HepG2 (cell line): ENCODE results near the gene LRRC45. TPM values are rescaled to one million over a fixed set of nuclear protein-coding genes. Genes with fewer than 3 reads are reported as not detected.

ENCODE experiments used
- ATAC-seq: fragments of 200-7000 bp; cut with Tn5 transposase; 3 replicates; pipeline ENCODE4 v1.9.1; 2020; ENCODE audit warnings: mild to moderate bottlenecking, moderate library complexity
- BruUV-seq: library from RNA; stranded (reverse); fragments of 400-500 nt; replicated peaks from 2 replicates; lab custom pipeline; 2021; lab: Mats Ljungman, UMichigan
- CTCF ChIA-PET: fragments of 300-600 bp; formaldehyde crosslinking; extraction: SDS; loops from one replicate; lab custom pipeline; 2021; ENCODE audit warnings: low total read pairs, inconsistent platforms, low intra/inter-chr PET ratio; lab: Yijun Ruan, JAX
- POLR2A ChIA-PET: fragments of 350-600 bp; sonication (Branson Sonifier 250); formaldehyde crosslinking; loops from one replicate; lab custom pipeline; 2020; ENCODE audit warnings: antibody characterized with exemption, inconsistent platforms; lab: Yijun Ruan, JAX
- DNase-seq: peaks from one replicate; pipeline ENCODE4 v3.0.0-alpha.2; 2015; ENCODE audit warnings: low spot score
- FAIRE-seq: peaks from 3 replicates; lab custom pipeline; 2011; peaks lifted over from hg19 to GRCh38; lab: Jason Lieb, UNC
- H2AFZ ChIP-seq: one replicate; pipeline ENCODE4 v1.6.1; 2011; ENCODE audit warnings: low read length, inconsistent platforms
- H3K27ac ChIP-seq: fragments of 300-600 bp; 3 replicates; pipeline ENCODE4 v1.8.0; 2011; ENCODE audit warnings: mixed run types, mild to moderate bottlenecking, mixed read lengths, low read length, inconsistent platforms; ENCODE audit not compliant: insufficient read depth; ENCODE audit errors: extremely low read length
- H3K27me3 ChIP-seq, 2 experiments: fragments of 200-600 bp in 1 of 2; 2 replicates in 1 of 2; 3 replicates in 1 of 2; pipeline versions ENCODE4 v1.6.0 to v1.8.0; 2011; ENCODE audit warnings: low read length in 2 of 2, mild to moderate bottlenecking in 2 of 2, moderate library complexity in 2 of 2, inconsistent platforms in 1 of 2; ENCODE audit not compliant: insufficient read depth in 2 of 2, control insufficient read depth in 1 of 2
- H3K36me3 ChIP-seq, 2 experiments: fragments of 200-600 bp in 1 of 2; replicated peaks in 1 of 2; 2 replicates in 1 of 2; 3 replicates in 1 of 2; pipeline versions ENCODE4 v1.5.1 to v1.8.0; 2011; ENCODE audit warnings: low read length in 2 of 2, inconsistent platforms in 1 of 2; ENCODE audit not compliant: insufficient read depth in 2 of 2, control insufficient read depth in 1 of 2
- H3K4me1 ChIP-seq: 2 replicates; pipeline ENCODE4 v1.5.1; 2012; ENCODE audit warnings: low read length, inconsistent platforms; ENCODE audit not compliant: insufficient read depth
- H3K4me2 ChIP-seq: 2 replicates; pipeline ENCODE4 v1.6.0; 2011; ENCODE audit warnings: low read depth, low read length, inconsistent platforms
- H3K4me3 ChIP-seq, 3 experiments: fragments of 200-600 bp in 1 of 3; sonication (generic), shearing (Covaris generic) in 1 of 3; replicated peaks in 1 of 3; 2 replicates each; pipeline ENCODE4 v1.5.1; 2011 to 2016; ENCODE audit warnings: low read length in 3 of 3, inconsistent platforms in 2 of 3, low read depth in 2 of 3, mild to moderate bottlenecking in 2 of 3, control low read depth in 1 of 3, mixed read lengths in 1 of 3; ENCODE audit not compliant: insufficient read depth in 1 of 3
- H3K79me2 ChIP-seq: one replicate; pipeline ENCODE4 v1.6.1; 2011; ENCODE audit warnings: low read length, inconsistent platforms; ENCODE audit not compliant: insufficient read depth
- H3K9ac ChIP-seq: 2 replicates; pipeline ENCODE4 v1.6.0; 2011; ENCODE audit warnings: mild to moderate bottlenecking, low read depth, low read length, inconsistent platforms; ENCODE audit not compliant: insufficient read depth
- H3K9me3 ChIP-seq: 2 replicates; pipeline ENCODE4 v1.5.1; 2012; ENCODE audit warnings: mild to moderate bottlenecking, low read length
- H4K20me1 ChIP-seq: 2 replicates; pipeline ENCODE4 v1.6.0; 2011; ENCODE audit warnings: inconsistent platforms, mild to moderate bottlenecking, low read length, moderate library complexity; ENCODE audit not compliant: insufficient read depth
- BCL3 ChIP-seq: sonication (generic); formaldehyde crosslinking; IDR thresholded peaks from 2 replicates; pipeline ENCODE4 v1.5.1; 2020; ENCODE audit warnings: mild to moderate bottlenecking, missing genetic modification reagents, moderate library complexity
- DBP ChIP-seq: sonication (generic); formaldehyde crosslinking; IDR thresholded peaks from 2 replicates; pipeline ENCODE4 v1.4.0; 2020; ENCODE audit warnings: missing genetic modification reagents; ENCODE audit errors: not compliant biosample characterization
- ETV5 ChIP-seq: IDR thresholded peaks from 2 replicates; pipeline ENCODE4 v1.6.1; 2018; ENCODE audit warnings: missing biosample characterization, missing genetic modification reagents, inconsistent platforms, borderline replicate concordance
- FIP1L1 ChIP-seq: fragments of 200-400 bp; formaldehyde crosslinking; IDR thresholded peaks from 2 replicates; pipeline ENCODE4 v1.6.1; 2018; ENCODE audit warnings: low read depth, mild to moderate bottlenecking, low read length, moderate library complexity, borderline replicate concordance; ENCODE audit not compliant: insufficient read depth
- FOSL2 ChIP-seq: sonication (generic); formaldehyde crosslinking; IDR thresholded peaks from 2 replicates; pipeline ENCODE4 v1.4.0; 2020; ENCODE audit warnings: missing genetic modification reagents
- FOXO1 ChIP-seq: sonication (generic); formaldehyde crosslinking; IDR thresholded peaks from 2 replicates; pipeline ENCODE4 v1.4.0; 2020; ENCODE audit warnings: missing genetic modification reagents
- JUN ChIP-seq: sonication (generic); formaldehyde crosslinking; IDR thresholded peaks from 2 replicates; pipeline ENCODE4 v1.4.0; 2020; ENCODE audit warnings: mild to moderate bottlenecking, missing genetic modification reagents
- MAFK ChIP-seq, 2 experiments: IDR thresholded peaks in 1 of 2; conservative IDR thresholded peaks in 1 of 2; 2 replicates each; pipeline ENCODE4 v1.6.1; 2011; ENCODE audit warnings: improper control_type of control experiment in 2 of 2, low read length in 2 of 2
- NFIB ChIP-seq: sonication (generic); formaldehyde crosslinking; IDR thresholded peaks from 2 replicates; pipeline ENCODE4 v1.9.0; 2021; ENCODE audit warnings: missing genetic modification reagents, mild to moderate bottlenecking, borderline replicate concordance
- REL ChIP-seq: sonication (generic); formaldehyde crosslinking; conservative IDR thresholded peaks from 2 replicates; pipeline ENCODE4 v1.8.0; 2022; ENCODE audit warnings: mild to moderate bottlenecking, missing genetic modification reagents, moderate library complexity
- SETDB1 ChIP-seq: sonication (generic); formaldehyde crosslinking; IDR thresholded peaks from 2 replicates; pipeline ENCODE4 v1.5.1; 2020; ENCODE audit warnings: missing genetic modification reagents, mild to moderate bottlenecking, borderline replicate concordance
- ZBTB26 ChIP-seq: IDR thresholded peaks from 2 replicates; pipeline ENCODE4 v1.6.1; 2016; ENCODE audit warnings: missing compliant biosample characterization, missing genetic modification reagents, borderline replicate concordance
- ZFYVE20 ChIP-seq: sonication (generic); formaldehyde crosslinking; IDR thresholded peaks from 2 replicates; pipeline ENCODE4 v1.8.0; 2023; ENCODE audit warnings: low read depth, mild to moderate bottlenecking, moderate library complexity, missing genetic modification reagents, borderline replicate concordance
- ZHX1 ChIP-seq: sonication (generic); formaldehyde crosslinking; IDR thresholded peaks from 2 replicates; pipeline ENCODE4 v1.8.1; 2022; ENCODE audit warnings: low read depth, mild to moderate bottlenecking, missing genetic modification reagents
- ZNF143 ChIP-seq: sonication (generic); formaldehyde crosslinking; IDR thresholded peaks from 2 replicates; pipeline ENCODE4 v1.4.0; 2020; ENCODE audit warnings: missing genetic modification reagents
- ZNF44 ChIP-seq: sonication (generic); formaldehyde crosslinking; IDR thresholded peaks from 2 replicates; pipeline ENCODE4 v1.5.1; 2020; ENCODE audit warnings: mild to moderate bottlenecking, missing genetic modification reagents
- ZNF572 ChIP-seq: sonication (generic); formaldehyde crosslinking; IDR thresholded peaks from 2 replicates; pipeline ENCODE4 v1.5.1; 2020; ENCODE audit warnings: mild to moderate bottlenecking, missing genetic modification reagents
- WGBS: methylation state at CpG from one replicate; pipeline ENCODE4 v1.1.6; 2017; ENCODE audit warnings: low lambda C conversion rate; 5-methylcytosine and 5-hydroxymethylcytosine counted together
- in situ Hi-C: cut with HindIII; loops from 2 replicates; pipeline ENCODE4 v1.10.0; 2017; ENCODE audit warnings: low pct_unique_long_range_greater_than_20kb; ENCODE audit not compliant: extremely low pct_ligation_motif_present
- intact Hi-C: fragments of 100-400 bp; cut with micrococcal nuclease; formaldehyde crosslinking; loops from one replicate; pipeline ENCODE4 v1.10.0; 2022; ENCODE audit not compliant: unreplicated experiment
- polyA plus RNA-seq, 8 experiments: library from polyadenylated mRNA; depleted of rRNA in 3 of 8; stranded (reverse) in 7 of 8; unstranded in 1 of 8; fragments of >200 nt; fragmentation: Illumina TruSeq in 4 of 8; extraction: Trizol in 4 of 8; gene quantifications; 2 replicates each; pipeline versions ENCODE4 v1.2.1 to v1.2.3, GENCODE V29; 2011 to 2016; ENCODE audit warnings: low read depth in 4 of 8, missing spikeins in 1 of 8, mixed read lengths in 1 of 8; ENCODE audit not compliant: insufficient read depth in 1 of 8
- total RNA-seq, 5 experiments: library from RNA; depleted of rRNA; stranded (reverse); fragments of >200 nt; fragmentation: Illumina TruSeq; extraction: Trizol; gene quantifications; 2 replicates each; pipeline ENCODE4 v1.2.3, GENCODE V29; 2016; ENCODE audit warnings: low read depth in 1 of 5

LRRC45 gene
- total and polyA plus RNA-seq, 2 of the 13 experiments (the other 11 are each of a cell fraction or from before 2014, with no cell fraction given), result 11.6 to 48.1 TPM

GRCh38 chr17:82035956-82036633 is 13.0 kb downstream of the LRRC45 start:
- Histone ChIP-seq H3K79me2 (peaks cover 13% of the 10 kb centered on the region), H3K27me3 (no peaks in the 10 kb centered on the region), H3K4me2 (peak overlapping the region; percentile 95), H3K27ac (peak overlapping the region; percentile 91), H3K4me3 (peak overlapping the region; percentile 87 to 98 (median 93)), H3K9ac (peak overlapping the region; percentile 91), H3K9me3 (no peaks in the 10 kb centered on the region), H3K36me3 (peaks cover 5 to 12% of the 10 kb centered on the region in 2 experiments), H2AFZ (no peak overlapping the region), H4K20me1 (peaks cover 20% of the 10 kb centered on the region), H3K4me1 (peaks cover 54% of the 10 kb centered on the region)
- ChIA-PET CTCF (interaction anchor here (1.8 kb wide), 1 partner anchor 77 kb away, joined by 7 read pairs; no protein-coding TSS in a partner anchor), POLR2A (interaction anchor here (0.9 to 6.2 kb wide), 9 partner anchors 13 to 206 kb away, joined by 3 to 112 read pairs (median 20); partner anchors contain the start of genes CENPX, FASN and LRRC45)
- FAIRE-seq (no peak), DNase-seq (no peak), ATAC-seq (no peak)
- BruUV-seq, result TSS peak; percentile 72
- intact Hi-C loops, result loop anchor here (2.0 to 5.0 kb wide), 2 partner anchors 67 to 116 kb away; no protein-coding TSS in a partner anchor
- in situ Hi-C loops, result loop anchor here (5.0 kb wide), 1 partner anchor 121 kb away; no protein-coding TSS in a partner anchor
- 97% methylated on average over 8 of the region's 20 CpGs for WGBS
- no peak for TF ChIP-seq ZNF572 (CRISPR knock-in tag)
- no peak for TF ChIP-seq FOXO1 (CRISPR knock-in tag)
- TF ChIP-seq ZNF143 (CRISPR knock-in tag), result peak; percentile 8; the same call in 1 of the 2 replicates
- no peak for TF ChIP-seq ZFYVE20 (CRISPR knock-in tag)
- peak; percentile 52; the same call in 1 of the 2 replicates for TF ChIP-seq REL (CRISPR knock-in tag)
- TF ChIP-seq FIP1L1, result no peak
- no peak for TF ChIP-seq JUN
- TF ChIP-seq ZNF44 (CRISPR knock-in tag), result no peak
- no peak for TF ChIP-seq ETV5 (CRISPR knock-in tag)
- TF ChIP-seq ZHX1, result no peak
- peak; percentile 67; the same call in 1 of the 2 replicates for TF ChIP-seq NFIB (CRISPR knock-in tag)
- TF ChIP-seq FOSL2 (CRISPR knock-in tag), result no peak
- no peak for TF ChIP-seq SETDB1 (CRISPR knock-in tag)
- no peak for TF ChIP-seq ZBTB26 (CRISPR knock-in tag)
- TF ChIP-seq MAFK (conservative IDR thresholded peaks at IDR 0.05 in 1 of 2, IDR thresholded peaks at IDR 0.05 in 1 of 2; ENCODE audit: low read length in 2 of 2), result no peak
- 0 out of 2 replicates have a peak, but pooled peaks have one; percentile 3 for TF ChIP-seq BCL3
- no peak for TF ChIP-seq DBP
